Esophagus muscularis mucosa (tissue), 4 donors: ENCODE results near the gene ITPRIPL1.

Experiments
- EP300 ChIP-seq: sonication (generic); formaldehyde crosslinking; IDR thresholded peaks from one replicate; pipeline ENCODE4 v1.6.1; 2017; ENCODE audit warnings: antibody characterized with exemption
- POLR2A ChIP-seq: fragments of 450-650 bp; IDR thresholded peaks from one replicate; pipeline ENCODE4 v1.6.1; 2017; ENCODE audit warnings: antibody characterized with exemption, moderate library complexity, mild to moderate bottlenecking, low read depth
- TF ChIP-seq, protein P1 (sequence below), 3 experiments: fragments of 200-600 bp in 2 of 3; fragments of 450-650 bp in 1 of 3; sonication (generic) in 2 of 3; IDR thresholded peaks; one replicate each; pipeline ENCODE4 v1.5.1; 2017 to 2019; ENCODE audit warnings: antibody characterized with exemption in 3 of 3, mild to moderate bottlenecking in 2 of 3, moderate library complexity in 1 of 3

GRCh38 chr2:96333708-96334107 is 8.6 kb downstream of the ITPRIPL1 start:
- TF ChIP-seq EP300 (no peak), POLR2A (no peak)
- TF ChIP-seq, protein P1, sequence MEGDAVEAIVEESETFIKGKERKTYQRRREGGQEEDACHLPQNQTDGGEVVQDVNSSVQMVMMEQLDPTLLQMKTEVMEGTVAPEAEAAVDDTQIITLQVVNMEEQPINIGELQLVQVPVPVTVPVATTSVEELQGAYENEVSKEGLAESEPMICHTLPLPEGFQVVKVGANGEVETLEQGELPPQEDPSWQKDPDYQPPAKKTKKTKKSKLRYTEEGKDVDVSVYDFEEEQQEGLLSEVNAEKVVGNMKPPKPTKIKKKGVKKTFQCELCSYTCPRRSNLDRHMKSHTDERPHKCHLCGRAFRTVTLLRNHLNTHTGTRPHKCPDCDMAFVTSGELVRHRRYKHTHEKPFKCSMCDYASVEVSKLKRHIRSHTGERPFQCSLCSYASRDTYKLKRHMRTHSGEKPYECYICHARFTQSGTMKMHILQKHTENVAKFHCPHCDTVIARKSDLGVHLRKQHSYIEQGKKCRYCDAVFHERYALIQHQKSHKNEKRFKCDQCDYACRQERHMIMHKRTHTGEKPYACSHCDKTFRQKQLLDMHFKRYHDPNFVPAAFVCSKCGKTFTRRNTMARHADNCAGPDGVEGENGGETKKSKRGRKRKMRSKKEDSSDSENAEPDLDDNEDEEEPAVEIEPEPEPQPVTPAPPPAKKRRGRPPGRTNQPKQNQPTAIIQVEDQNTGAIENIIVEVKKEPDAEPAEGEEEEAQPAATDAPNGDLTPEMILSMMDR (IDR thresholded peaks at IDR 0.05) = no peak
